GM12873 (cell line): ENCODE data around the gene TRRAP.

Experiments used
- TF ChIP-seq, protein P1 (sequence below): IDR thresholded peaks from 2 replicates; pipeline ENCODE4 v1.5.1; 2012; ENCODE audit warnings: low read depth, mild to moderate bottlenecking, moderate library complexity, low read length, control low read depth; ENCODE audit not compliant: insufficient read depth; ENCODE audit errors: missing control alignments

The TRRAP gene

DNA sequence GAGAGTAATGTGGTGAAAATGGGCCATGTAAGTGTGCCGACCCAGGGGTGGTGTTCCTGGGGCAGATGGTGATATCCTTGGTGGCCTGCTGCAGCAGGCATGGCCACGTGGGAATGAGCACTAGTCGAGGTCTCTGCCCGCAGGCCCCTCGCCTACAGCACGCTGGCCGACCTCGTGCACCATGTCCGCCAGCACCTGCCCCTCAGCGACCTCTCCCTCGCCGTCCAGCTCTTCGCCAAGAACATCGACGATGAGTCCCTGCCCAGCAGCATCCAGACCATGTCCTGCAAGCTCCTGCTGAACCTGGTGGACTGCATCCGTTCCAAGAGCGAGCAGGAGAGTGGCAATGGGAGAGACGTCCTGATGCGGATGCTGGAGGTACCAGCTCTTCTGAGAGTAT lies 30.3 kb downstream of the TRRAP start:
- TF ChIP-seq, protein P1, sequence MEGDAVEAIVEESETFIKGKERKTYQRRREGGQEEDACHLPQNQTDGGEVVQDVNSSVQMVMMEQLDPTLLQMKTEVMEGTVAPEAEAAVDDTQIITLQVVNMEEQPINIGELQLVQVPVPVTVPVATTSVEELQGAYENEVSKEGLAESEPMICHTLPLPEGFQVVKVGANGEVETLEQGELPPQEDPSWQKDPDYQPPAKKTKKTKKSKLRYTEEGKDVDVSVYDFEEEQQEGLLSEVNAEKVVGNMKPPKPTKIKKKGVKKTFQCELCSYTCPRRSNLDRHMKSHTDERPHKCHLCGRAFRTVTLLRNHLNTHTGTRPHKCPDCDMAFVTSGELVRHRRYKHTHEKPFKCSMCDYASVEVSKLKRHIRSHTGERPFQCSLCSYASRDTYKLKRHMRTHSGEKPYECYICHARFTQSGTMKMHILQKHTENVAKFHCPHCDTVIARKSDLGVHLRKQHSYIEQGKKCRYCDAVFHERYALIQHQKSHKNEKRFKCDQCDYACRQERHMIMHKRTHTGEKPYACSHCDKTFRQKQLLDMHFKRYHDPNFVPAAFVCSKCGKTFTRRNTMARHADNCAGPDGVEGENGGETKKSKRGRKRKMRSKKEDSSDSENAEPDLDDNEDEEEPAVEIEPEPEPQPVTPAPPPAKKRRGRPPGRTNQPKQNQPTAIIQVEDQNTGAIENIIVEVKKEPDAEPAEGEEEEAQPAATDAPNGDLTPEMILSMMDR, result no peak

DNA sequence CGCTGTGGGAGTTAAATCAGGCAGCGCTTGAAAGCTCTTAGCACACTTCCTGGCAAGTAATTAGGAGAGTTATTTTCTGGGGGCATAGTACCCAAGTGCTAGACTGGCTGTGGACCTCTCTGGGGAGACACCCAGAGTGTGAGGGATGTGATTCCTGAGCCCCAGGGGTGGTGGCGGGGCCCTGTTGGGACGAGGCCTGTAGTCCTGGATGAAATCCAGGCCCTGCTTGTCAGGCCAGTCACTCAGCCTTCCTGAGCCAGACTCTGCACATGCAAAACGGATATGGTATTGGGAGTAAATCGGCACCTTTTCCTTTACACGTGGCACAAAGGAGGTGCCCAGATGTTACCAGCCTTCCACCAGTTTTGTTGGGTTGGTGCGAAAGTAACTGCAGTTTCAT lies 31.2 kb downstream of the TRRAP start:
- TF ChIP-seq, protein P1, result no peak

DNA sequence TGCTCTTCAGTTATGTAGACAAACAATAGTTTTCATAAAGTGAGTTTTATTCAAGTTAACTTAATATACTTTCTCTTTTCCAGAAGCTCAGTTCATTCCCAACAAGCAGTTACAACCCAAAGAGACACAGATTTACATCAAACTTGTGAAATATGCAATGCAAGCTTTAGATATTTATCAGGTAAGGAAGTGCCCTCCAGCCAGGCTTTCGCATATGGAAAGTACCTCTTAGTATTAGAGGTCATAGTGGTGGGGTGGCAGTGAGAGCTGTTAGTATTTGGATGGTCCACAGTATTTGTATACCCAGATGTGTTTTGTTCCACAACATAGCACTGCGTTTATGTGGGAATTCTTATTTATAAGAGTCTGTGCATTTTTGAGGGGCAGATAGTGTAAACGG lies 32.1 kb downstream of the TRRAP start:
- TF ChIP-seq, protein P1, result no peak

DNA sequence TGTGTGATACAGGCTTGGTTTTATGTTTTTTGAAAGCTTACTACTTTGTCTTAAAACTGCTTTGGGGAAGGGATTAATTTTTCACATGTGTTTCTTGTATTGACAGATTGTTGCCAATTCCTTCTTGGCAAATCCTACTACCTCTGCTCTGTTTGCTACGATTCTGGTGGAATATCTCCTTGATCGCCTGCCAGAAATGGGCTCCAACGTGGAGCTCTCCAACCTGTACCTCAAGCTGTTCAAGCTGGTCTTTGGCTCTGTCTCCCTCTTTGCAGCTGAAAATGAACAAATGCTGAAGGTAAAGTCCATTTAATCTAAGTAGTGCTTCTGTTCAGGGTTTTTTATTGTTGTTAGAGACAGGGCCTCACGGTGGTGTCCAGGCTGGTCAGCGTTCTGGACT lies 33.6 kb downstream of the TRRAP start:
- TF ChIP-seq, protein P1, result no peak

DNA sequence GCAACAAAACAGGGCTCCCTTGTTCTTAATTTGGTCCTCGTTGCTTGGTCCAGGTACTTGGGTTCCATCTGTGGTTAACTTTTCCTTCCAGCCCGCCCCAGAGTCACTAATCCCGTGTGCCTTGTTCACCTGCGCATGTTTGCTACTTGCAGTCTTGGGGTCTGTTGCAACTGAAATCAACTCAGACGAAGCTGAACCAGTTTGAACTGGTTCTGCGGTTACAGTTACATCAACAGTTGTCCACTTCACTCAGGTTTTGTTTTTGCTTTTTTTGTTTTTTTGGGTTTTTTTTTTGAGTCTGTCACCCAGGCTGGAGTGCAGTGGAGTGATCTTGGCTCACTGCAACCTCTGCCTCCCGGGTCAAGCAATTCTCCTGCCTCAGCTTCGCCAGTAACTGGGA lies 34.7 kb downstream of the TRRAP start:
- TF ChIP-seq, protein P1, result no peak

DNA sequence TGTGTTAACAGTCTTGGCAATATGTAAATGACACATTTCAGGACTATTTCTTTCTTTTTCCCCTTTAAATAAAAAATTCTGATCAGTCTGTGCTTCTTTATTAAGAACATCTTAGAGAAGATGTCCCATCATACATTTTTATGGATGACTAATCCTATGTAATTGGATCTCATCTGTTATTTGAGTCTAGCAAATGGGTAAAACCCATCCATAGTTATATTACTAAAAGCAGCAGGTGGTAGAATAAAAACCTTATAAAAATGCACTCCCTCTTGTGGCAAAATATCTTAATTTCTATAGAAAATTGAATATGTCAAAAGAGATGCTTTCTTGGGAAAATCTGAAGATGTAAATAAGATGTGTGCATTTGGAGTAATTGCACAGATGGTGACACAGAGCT lies 35.3 kb downstream of the TRRAP start:
- TF ChIP-seq, protein P1, result no peak

DNA sequence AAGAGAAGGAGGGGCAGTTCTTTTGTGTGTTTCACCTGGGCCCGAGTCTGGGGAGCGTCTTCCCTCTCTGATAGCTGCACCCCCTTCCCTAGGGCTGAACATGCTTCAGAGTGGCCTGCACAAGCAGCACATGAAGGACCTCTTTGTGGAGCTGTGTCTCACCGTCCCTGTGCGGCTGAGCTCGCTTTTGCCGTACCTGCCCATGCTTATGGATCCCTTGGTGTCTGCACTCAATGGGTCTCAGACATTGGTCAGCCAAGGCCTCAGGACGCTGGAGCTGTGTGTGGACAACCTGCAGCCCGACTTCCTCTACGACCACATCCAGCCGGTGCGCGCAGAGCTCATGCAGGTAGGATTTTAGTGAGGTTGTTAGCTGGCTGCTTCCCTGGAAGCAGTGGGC lies 39.0 kb downstream of the TRRAP start:
- TF ChIP-seq, protein P1, result no peak
